Measurements from ENCODE around the gene BCL11A. TPM values are rescaled to one million over a fixed set of nuclear protein-coding genes. Genes with fewer than 3 reads are reported as not detected.

Gene BCL11A
- total and polyA plus RNA-seq, 2 of the 13 experiments (the other 11 are each of a cell fraction or from before 2014, with no cell fraction given) = not detected

DNA sequence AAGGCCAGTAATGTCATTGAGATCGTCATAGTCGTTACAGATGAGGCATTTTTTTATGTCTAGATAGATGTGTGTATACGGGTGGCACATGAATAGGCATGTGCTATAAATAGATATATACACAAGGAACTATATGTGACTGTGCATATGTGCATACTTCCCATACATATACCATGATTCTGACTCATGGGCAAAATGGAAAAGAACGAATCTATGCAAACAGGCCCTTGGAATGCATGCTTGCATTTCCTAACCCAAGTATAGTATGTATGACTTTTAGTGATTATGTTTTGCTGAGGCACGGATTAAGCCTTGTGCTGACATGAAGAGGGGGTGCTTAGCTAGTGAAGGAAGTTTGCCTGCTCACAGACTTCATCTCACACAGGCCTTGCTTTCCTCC lies 111.7 kb downstream of the BCL11A start:
- no peaks in the 10 kb centered on the region for H3K4me1 ChIP-seq (ENCODE audit: insufficient read depth, low read length)
- intact Hi-C loops (cut with micrococcal nuclease; ENCODE audit: unreplicated experiment) = no loop called here
- WGBS (ENCODE audit: low lambda C conversion rate) = 6% methylated on average over 5 of the region's 5 CpGs
- in situ Hi-C loops (cut with HindIII; ENCODE audit: extremely low pct_ligation_motif_present, low pct_unique_long_range_greater_than_20kb) = no loop called here
- ChIA-PET POLR2A (no interaction called here), CTCF (ENCODE audit: low intra/inter-chr PET ratio, low total read pairs) (no interaction called here)
- no peak overlapping the region for H2AFZ ChIP-seq (ENCODE audit: low read length)
- H3K36me3 ChIP-seq (replicated peaks in 1 of 2; ENCODE audit: control insufficient read depth in 1 of 2, insufficient read depth in 2 of 2, low read length in 2 of 2) = no peaks in the 10 kb centered on the region
- BruUV-seq (replicated peaks) = no TSS peak
- no peak for ATAC-seq
- no peak overlapping the region for H3K4me3 ChIP-seq (replicated peaks in 1 of 3; ENCODE audit: insufficient read depth in 1 of 3, low read depth in 2 of 3, low read length in 3 of 3)
- no peaks in the 10 kb centered on the region for H3K27me3 ChIP-seq (ENCODE audit: control insufficient read depth in 1 of 2, insufficient read depth in 2 of 2, low read length in 2 of 2)
- no peak overlapping the region for H3K4me2 ChIP-seq (ENCODE audit: low read depth, low read length)
- H3K9me3 ChIP-seq (ENCODE audit: low read length) = no peaks in the 10 kb centered on the region
- H4K20me1 ChIP-seq (ENCODE audit: insufficient read depth, low read length) = no peaks in the 10 kb centered on the region
- no peak for TF ChIP-seq ZNF207 (IDR thresholded peaks at IDR 0.05; ENCODE audit: borderline replicate concordance)
- TF ChIP-seq ZNF446 (CRISPR knock-in tag; IDR thresholded peaks at IDR 0.05) = no peak
- TF ChIP-seq, protein P1, sequence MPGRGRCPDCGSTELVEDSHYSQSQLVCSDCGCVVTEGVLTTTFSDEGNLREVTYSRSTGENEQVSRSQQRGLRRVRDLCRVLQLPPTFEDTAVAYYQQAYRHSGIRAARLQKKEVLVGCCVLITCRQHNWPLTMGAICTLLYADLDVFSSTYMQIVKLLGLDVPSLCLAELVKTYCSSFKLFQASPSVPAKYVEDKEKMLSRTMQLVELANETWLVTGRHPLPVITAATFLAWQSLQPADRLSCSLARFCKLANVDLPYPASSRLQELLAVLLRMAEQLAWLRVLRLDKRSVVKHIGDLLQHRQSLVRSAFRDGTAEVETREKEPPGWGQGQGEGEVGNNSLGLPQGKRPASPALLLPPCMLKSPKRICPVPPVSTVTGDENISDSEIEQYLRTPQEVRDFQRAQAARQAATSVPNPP (CRISPR knock-in tag; IDR thresholded peaks at IDR 0.05) = no peak
- no peak for TF ChIP-seq ZBTB39 (CRISPR knock-in tag; IDR thresholded peaks at IDR 0.05)
- DNase-seq (ENCODE audit: low spot score) = no peak
- FAIRE-seq = no peak
- H3K9ac ChIP-seq (ENCODE audit: insufficient read depth, low read depth, low read length) = no peak overlapping the region
- no peak overlapping the region for H3K27ac ChIP-seq (ENCODE audit: extremely low read length, insufficient read depth, low read length)
- H3K79me2 ChIP-seq (ENCODE audit: insufficient read depth, low read length) = no peaks in the 10 kb centered on the region

DNA sequence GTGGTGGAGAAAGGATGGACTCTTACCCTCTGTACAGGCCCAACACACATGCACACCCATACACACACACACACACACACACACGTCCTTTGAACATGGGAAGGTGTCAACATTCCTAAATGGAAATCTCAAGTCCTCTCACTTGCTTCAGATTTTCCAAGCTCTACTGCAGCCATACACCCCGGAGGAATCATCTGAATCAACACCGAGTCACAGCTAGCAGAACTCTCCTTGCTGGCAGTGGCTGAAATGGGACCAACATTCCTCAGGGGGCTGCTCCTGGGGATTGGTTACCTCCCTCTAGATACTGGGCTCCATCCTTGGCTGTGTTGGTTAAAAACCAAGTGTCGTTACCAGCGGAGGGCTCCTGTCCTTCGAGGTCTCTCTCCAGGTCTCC lies 112.7 kb downstream of the BCL11A start:
- no peaks in the 10 kb centered on the region for H3K27me3 ChIP-seq (ENCODE audit: control insufficient read depth in 1 of 2, insufficient read depth in 2 of 2, low read length in 2 of 2)
- H2AFZ ChIP-seq (ENCODE audit: low read length) = no peak overlapping the region
- POLR2A ChIA-PET = no interaction called here
- no peaks in the 10 kb centered on the region for H4K20me1 ChIP-seq (ENCODE audit: insufficient read depth, low read length)
- ATAC-seq (no peak), FAIRE-seq (no peak), DNase-seq (ENCODE audit: low spot score) (no peak)
- H3K9ac ChIP-seq (ENCODE audit: insufficient read depth, low read depth, low read length) = no peak overlapping the region
- in situ Hi-C loops (cut with HindIII; ENCODE audit: extremely low pct_ligation_motif_present, low pct_unique_long_range_greater_than_20kb) (no loop called here), intact Hi-C loops (cut with micrococcal nuclease; ENCODE audit: unreplicated experiment) (no loop called here)
- no peaks in the 10 kb centered on the region for H3K36me3 ChIP-seq (replicated peaks in 1 of 2; ENCODE audit: control insufficient read depth in 1 of 2, insufficient read depth in 2 of 2, low read length in 2 of 2)
- H3K27ac ChIP-seq (ENCODE audit: extremely low read length, insufficient read depth, low read length) = no peak overlapping the region
- H3K4me3 ChIP-seq (replicated peaks in 1 of 3; ENCODE audit: insufficient read depth in 1 of 3, low read depth in 2 of 3, low read length in 3 of 3) = no peak overlapping the region
- CTCF ChIA-PET (ENCODE audit: low intra/inter-chr PET ratio, low total read pairs) = no interaction called here
- 60% methylated on average over 6 of the region's 6 CpGs for WGBS (ENCODE audit: low lambda C conversion rate)
- no TSS peak for BruUV-seq (replicated peaks)
- no peaks in the 10 kb centered on the region for H3K9me3 ChIP-seq (ENCODE audit: low read length)
- H3K79me2 ChIP-seq (ENCODE audit: insufficient read depth, low read length) = no peaks in the 10 kb centered on the region
- H3K4me2 ChIP-seq (ENCODE audit: low read depth, low read length) = no peak overlapping the region
- no peaks in the 10 kb centered on the region for H3K4me1 ChIP-seq (ENCODE audit: insufficient read depth, low read length)
- TF ChIP-seq SNRNP70 (IDR thresholded peaks at IDR 0.05; ENCODE audit: low read depth, low read length) (no peak), ZBTB25 (CRISPR knock-in tag; IDR thresholded peaks at IDR 0.05) (no peak), MTF1 (CRISPR knock-in tag; IDR thresholded peaks at IDR 0.05) (no peak), GTF2F1 (IDR thresholded peaks at IDR 0.05; ENCODE audit: low read length) (no peak), ZNF446 (CRISPR knock-in tag; IDR thresholded peaks at IDR 0.05) (no peak), EHMT2 (IDR thresholded peaks at IDR 0.05; ENCODE audit: borderline replicate concordance, low read depth, low read length) (no peak), KDM5B (CRISPR knock-in tag; IDR thresholded peaks at IDR 0.05; ENCODE audit: borderline replicate concordance) (no peak), NRL (CRISPR knock-in tag; IDR thresholded peaks at IDR 0.05; ENCODE audit: borderline replicate concordance) (no peak), SRY (CRISPR knock-in tag; IDR thresholded peaks at IDR 0.05) (no peak), XBP1 (CRISPR knock-in tag; IDR thresholded peaks at IDR 0.05) (no peak), KLF12 (CRISPR knock-in tag; IDR thresholded peaks at IDR 0.05; ENCODE audit: borderline replicate concordance) (no peak), ZNF615 (CRISPR knock-in tag; IDR thresholded peaks at IDR 0.05; ENCODE audit: borderline replicate concordance) (no peak), AKAP8 (CRISPR knock-in tag; IDR thresholded peaks at IDR 0.05) (no peak), ZNF557 (CRISPR knock-in tag; IDR thresholded peaks at IDR 0.05) (no peak), DMAP1 (CRISPR knock-in tag; IDR thresholded peaks at IDR 0.05) (no peak)

Data from HepG2 (cell line).